ENCODE data around the gene CTAG1A.
"Not testable (repeated sequence)": the region's sequence is repeated elsewhere in the genome, so short reads cannot be mapped to it uniquely, and the experiment has no call there.

CTAG1A gene

DNA sequence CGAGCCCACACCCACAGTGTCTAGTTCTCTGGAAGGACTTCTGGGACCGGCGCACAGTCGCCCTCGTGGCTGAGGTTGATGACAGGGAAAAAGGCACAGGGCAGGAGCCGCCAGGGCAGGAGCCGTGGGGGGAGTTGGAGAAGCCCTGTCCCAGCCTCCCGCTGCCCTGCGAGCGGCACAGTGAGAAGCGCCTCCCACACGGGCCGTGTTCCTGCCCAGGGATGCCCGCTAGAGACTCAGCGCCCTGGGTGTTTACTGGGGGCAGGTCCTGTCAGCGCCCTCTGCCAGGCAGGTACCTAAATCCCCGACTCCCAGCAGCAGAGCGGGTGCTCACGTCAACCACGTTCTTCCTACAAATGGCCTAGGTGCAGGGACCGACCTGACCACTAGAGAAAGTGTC lies 26.0 kb upstream of the CTAG1A start:
- H3K79me2 ChIP-seq (ENCODE audit: insufficient read depth, low read length); H3K9ac ChIP-seq (ENCODE audit: low read depth, low read length, poor library complexity, severe bottlenecking); H2AFZ ChIP-seq (ENCODE audit: low read length); H3K4me3 ChIP-seq (ENCODE audit: low read length, poor library complexity, severe bottlenecking); H3K9me2 ChIP-seq (replicated peaks; ENCODE audit: low read depth, low read length); H4K20me1 ChIP-seq (ENCODE audit: insufficient read depth, low read length, poor library complexity, severe bottlenecking); H3K36me3 ChIP-seq (ENCODE audit: insufficient read depth, low read length); H3K4me2 ChIP-seq (ENCODE audit: low read depth, low read length, poor library complexity, severe bottlenecking); H3K9me3 ChIP-seq (ENCODE audit: insufficient read depth, low read depth, low read length); H3F3A ChIP-seq (ENCODE audit: low read depth); H3K27me3 ChIP-seq (ENCODE audit: insufficient read depth, low read length, poor library complexity, severe bottlenecking); H3K4me1 ChIP-seq (ENCODE audit: insufficient read depth, low read length, poor library complexity, severe bottlenecking): not testable (repeated sequence)

GRCh38 chrX:154560326-154560725 lies 24.6 kb upstream of the CTAG1A start:
- not testable (repeated sequence) for H3F3A ChIP-seq (ENCODE audit: low read depth); H3K36me3 ChIP-seq (ENCODE audit: insufficient read depth, low read length); H3K9me2 ChIP-seq (replicated peaks; ENCODE audit: low read depth, low read length); H3K27me3 ChIP-seq (ENCODE audit: insufficient read depth, low read length, poor library complexity, severe bottlenecking); H3K79me2 ChIP-seq (ENCODE audit: insufficient read depth, low read length); H3K9ac ChIP-seq (ENCODE audit: low read depth, low read length, poor library complexity, severe bottlenecking); H3K4me1 ChIP-seq (ENCODE audit: insufficient read depth, low read length, poor library complexity, severe bottlenecking); H3K4me3 ChIP-seq (ENCODE audit: low read length, poor library complexity, severe bottlenecking); H2AFZ ChIP-seq (ENCODE audit: low read length); H4K20me1 ChIP-seq (ENCODE audit: insufficient read depth, low read length, poor library complexity, severe bottlenecking); H3K4me2 ChIP-seq (ENCODE audit: low read depth, low read length, poor library complexity, severe bottlenecking); H3K9me3 ChIP-seq (ENCODE audit: insufficient read depth, low read depth, low read length)

- not testable (repeated sequence) for H3K4me1 ChIP-seq (ENCODE audit: insufficient read depth, low read length, poor library complexity, severe bottlenecking); H3K9me2 ChIP-seq (replicated peaks; ENCODE audit: low read depth, low read length); H3K9me3 ChIP-seq (ENCODE audit: insufficient read depth, low read depth, low read length); H2AFZ ChIP-seq (ENCODE audit: low read length); H3K27me3 ChIP-seq (ENCODE audit: insufficient read depth, low read length, poor library complexity, severe bottlenecking); H4K20me1 ChIP-seq (ENCODE audit: insufficient read depth, low read length, poor library complexity, severe bottlenecking); H3K4me2 ChIP-seq (ENCODE audit: low read depth, low read length, poor library complexity, severe bottlenecking); H3F3A ChIP-seq (ENCODE audit: low read depth); H3K4me3 ChIP-seq (ENCODE audit: low read length, poor library complexity, severe bottlenecking); H3K9ac ChIP-seq (ENCODE audit: low read depth, low read length, poor library complexity, severe bottlenecking); H3K36me3 ChIP-seq (ENCODE audit: insufficient read depth, low read length); H3K79me2 ChIP-seq (ENCODE audit: insufficient read depth, low read length)
These were observed 22.6 kb upstream of the CTAG1A start for GRCh38 chrX:154562295-154562694.

DNA sequence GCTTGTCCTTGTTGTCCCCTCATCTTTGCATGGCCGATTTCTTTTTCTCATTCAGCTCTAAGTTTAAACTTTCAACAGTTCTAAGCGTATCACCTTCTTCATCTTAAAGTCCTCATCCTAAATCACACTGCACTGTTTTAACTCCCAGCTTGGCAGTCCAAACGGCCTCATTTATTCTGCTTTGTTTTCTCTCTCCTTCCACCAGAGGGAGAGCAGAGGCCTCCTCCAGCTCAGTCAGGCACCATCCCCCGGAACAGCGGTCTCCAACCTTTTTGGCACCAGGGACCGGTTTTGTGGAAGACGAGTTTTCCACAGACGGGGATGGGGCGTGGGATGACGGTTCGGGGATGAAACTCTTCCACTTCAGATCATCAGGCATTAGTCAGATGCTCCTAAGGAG lies 14.6 kb upstream of the CTAG1A start:
- not testable (repeated sequence) for H3K27me3 ChIP-seq (ENCODE audit: insufficient read depth, low read length, poor library complexity, severe bottlenecking); H2AFZ ChIP-seq (ENCODE audit: low read length); H3K9me2 ChIP-seq (replicated peaks; ENCODE audit: low read depth, low read length)

GRCh38 chrX:154573061-154573460 lies 11.9 kb upstream of the CTAG1A start:
- not testable (repeated sequence) for H3K79me2 ChIP-seq (ENCODE audit: insufficient read depth, low read length); H3K9me2 ChIP-seq (replicated peaks; ENCODE audit: low read depth, low read length); H3F3A ChIP-seq (ENCODE audit: low read depth); H3K4me2 ChIP-seq (ENCODE audit: low read depth, low read length, poor library complexity, severe bottlenecking); H3K9ac ChIP-seq (ENCODE audit: low read depth, low read length, poor library complexity, severe bottlenecking); H3K27me3 ChIP-seq (ENCODE audit: insufficient read depth, low read length, poor library complexity, severe bottlenecking); H3K4me1 ChIP-seq (ENCODE audit: insufficient read depth, low read length, poor library complexity, severe bottlenecking); H3K4me3 ChIP-seq (ENCODE audit: low read length, poor library complexity, severe bottlenecking); H2AFZ ChIP-seq (ENCODE audit: low read length); H3K9me3 ChIP-seq (ENCODE audit: insufficient read depth, low read depth, low read length); H4K20me1 ChIP-seq (ENCODE audit: insufficient read depth, low read length, poor library complexity, severe bottlenecking); H3K36me3 ChIP-seq (ENCODE audit: insufficient read depth, low read length)

More for the DNA sequence above, 14.6 kb upstream of the CTAG1A start:
- H3K79me2 ChIP-seq (ENCODE audit: insufficient read depth, low read length); H3K36me3 ChIP-seq (ENCODE audit: insufficient read depth, low read length); H3K9me3 ChIP-seq (ENCODE audit: insufficient read depth, low read depth, low read length); H4K20me1 ChIP-seq (ENCODE audit: insufficient read depth, low read length, poor library complexity, severe bottlenecking); H3K9ac ChIP-seq (ENCODE audit: low read depth, low read length, poor library complexity, severe bottlenecking); H3K4me1 ChIP-seq (ENCODE audit: insufficient read depth, low read length, poor library complexity, severe bottlenecking); H3F3A ChIP-seq (ENCODE audit: low read depth); H3K4me2 ChIP-seq (ENCODE audit: low read depth, low read length, poor library complexity, severe bottlenecking); H3K4me3 ChIP-seq (ENCODE audit: low read length, poor library complexity, severe bottlenecking): not testable (repeated sequence)

DNA sequence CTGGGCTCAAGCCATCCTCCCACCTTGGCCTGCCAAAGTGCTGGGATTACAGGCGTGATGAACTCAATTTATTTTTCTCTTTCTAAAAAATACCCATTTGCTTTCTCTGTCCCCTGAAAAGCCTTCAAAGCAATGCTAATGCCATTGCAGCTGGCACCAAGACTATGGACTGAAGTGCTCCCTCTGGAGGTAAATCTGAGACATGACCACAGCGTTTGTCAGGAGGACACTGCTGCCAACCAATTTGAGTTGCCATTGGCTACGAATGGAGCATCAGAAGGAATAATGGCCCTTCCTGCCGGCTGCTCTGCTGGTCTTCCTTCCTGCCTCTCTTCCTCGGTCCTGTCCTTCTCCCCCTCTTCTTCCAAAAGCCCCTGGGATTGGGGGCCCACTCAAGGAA lies 9.9 kb upstream of the CTAG1A start:
- H3K79me2 ChIP-seq (ENCODE audit: insufficient read depth, low read length); H3K9me3 ChIP-seq (ENCODE audit: insufficient read depth, low read depth, low read length); H2AFZ ChIP-seq (ENCODE audit: low read length): not testable (repeated sequence)

DNA sequence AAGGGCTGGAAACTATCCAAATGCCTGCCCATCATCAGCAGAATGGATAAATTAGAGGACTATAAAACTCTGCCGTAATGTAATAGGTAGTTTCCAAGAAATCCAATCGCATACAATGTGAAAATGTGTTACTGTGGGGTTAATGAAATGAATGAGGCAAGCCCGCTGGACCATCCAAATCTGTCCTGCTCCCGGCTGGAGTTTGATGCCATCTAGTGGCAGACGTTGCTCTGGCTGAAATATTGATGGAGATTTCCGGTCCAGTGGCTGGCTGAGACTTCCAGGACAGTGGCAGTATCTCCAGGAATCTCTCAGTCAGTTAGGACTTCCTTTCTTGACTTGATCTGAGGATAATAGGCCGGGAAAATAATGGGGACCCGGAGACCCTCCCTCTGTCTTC lies 1.9 kb upstream of the CTAG1A start:
- H3K4me1 ChIP-seq (ENCODE audit: insufficient read depth, low read length, poor library complexity, severe bottlenecking); H3K4me3 ChIP-seq (ENCODE audit: low read length, poor library complexity, severe bottlenecking); H3K9me3 ChIP-seq (ENCODE audit: insufficient read depth, low read depth, low read length); H2AFZ ChIP-seq (ENCODE audit: low read length); H4K20me1 ChIP-seq (ENCODE audit: insufficient read depth, low read length, poor library complexity, severe bottlenecking); H3K27me3 ChIP-seq (ENCODE audit: insufficient read depth, low read length, poor library complexity, severe bottlenecking); H3K4me2 ChIP-seq (ENCODE audit: low read depth, low read length, poor library complexity, severe bottlenecking); H3F3A ChIP-seq (ENCODE audit: low read depth); H3K9ac ChIP-seq (ENCODE audit: low read depth, low read length, poor library complexity, severe bottlenecking); H3K9me2 ChIP-seq (replicated peaks; ENCODE audit: low read depth, low read length); H3K79me2 ChIP-seq (ENCODE audit: insufficient read depth, low read length); H3K36me3 ChIP-seq (ENCODE audit: insufficient read depth, low read length): not testable (repeated sequence)

More for the DNA sequence above, 9.9 kb upstream of the CTAG1A start:
- not testable (repeated sequence) for H3K27me3 ChIP-seq (ENCODE audit: insufficient read depth, low read length, poor library complexity, severe bottlenecking); H3K4me1 ChIP-seq (ENCODE audit: insufficient read depth, low read length, poor library complexity, severe bottlenecking); H4K20me1 ChIP-seq (ENCODE audit: insufficient read depth, low read length, poor library complexity, severe bottlenecking); H3F3A ChIP-seq (ENCODE audit: low read depth); H3K4me3 ChIP-seq (ENCODE audit: low read length, poor library complexity, severe bottlenecking); H3K9ac ChIP-seq (ENCODE audit: low read depth, low read length, poor library complexity, severe bottlenecking); H3K36me3 ChIP-seq (ENCODE audit: insufficient read depth, low read length); H3K4me2 ChIP-seq (ENCODE audit: low read depth, low read length, poor library complexity, severe bottlenecking); H3K9me2 ChIP-seq (replicated peaks; ENCODE audit: low read depth, low read length)

- not testable (repeated sequence) for H3K36me3 ChIP-seq (ENCODE audit: insufficient read depth, low read length); H3K4me2 ChIP-seq (ENCODE audit: low read depth, low read length, poor library complexity, severe bottlenecking); H4K20me1 ChIP-seq (ENCODE audit: insufficient read depth, low read length, poor library complexity, severe bottlenecking); H3K79me2 ChIP-seq (ENCODE audit: insufficient read depth, low read length); H3K9me3 ChIP-seq (ENCODE audit: insufficient read depth, low read depth, low read length); H3K9ac ChIP-seq (ENCODE audit: low read depth, low read length, poor library complexity, severe bottlenecking); H3K4me3 ChIP-seq (ENCODE audit: low read length, poor library complexity, severe bottlenecking); H3F3A ChIP-seq (ENCODE audit: low read depth); H3K27me3 ChIP-seq (ENCODE audit: insufficient read depth, low read length, poor library complexity, severe bottlenecking); H3K4me1 ChIP-seq (ENCODE audit: insufficient read depth, low read length, poor library complexity, severe bottlenecking); H2AFZ ChIP-seq (ENCODE audit: low read length); H3K9me2 ChIP-seq (replicated peaks; ENCODE audit: low read depth, low read length)
These were observed 5.5 kb downstream of the CTAG1A start for GRCh38 chrX:154590415-154590814.
